ENCODE measurements around the gene G3BP2.
"Not testable (repeated sequence)": the region's sequence is repeated elsewhere in the genome, so short reads cannot be mapped to it uniquely, and the experiment has no call there.

Gene G3BP2

GRCh38 chr4:75679876-75680575 is 6.8 kb upstream of the G3BP2 start:
- H3K9me3 ChIP-seq (ENCODE audit: control insufficient read depth, low read depth, low read length): no peaks in the 10 kb centered on the region
- no peak overlapping the region for H3K4me3 ChIP-seq (ENCODE audit: low read length)
- no peaks in the 10 kb centered on the region for H3K27me3 ChIP-seq (ENCODE audit: control insufficient read depth, insufficient read depth, low read length)
- H3K4me1 ChIP-seq (ENCODE audit: control insufficient read depth, low read depth, low read length): peaks cover 3% of the 10 kb centered on the region
- no peak overlapping the region for H3K27ac ChIP-seq (ENCODE audit: low read length)
- H3K9ac ChIP-seq (ENCODE audit: low read length): no peak overlapping the region
- H3K36me3 ChIP-seq (ENCODE audit: control insufficient read depth, low read depth, low read length): peaks cover 9% of the 10 kb centered on the region

- no peaks in the 10 kb centered on the region for H3K27me3 ChIP-seq (ENCODE audit: control insufficient read depth, insufficient read depth, low read length)
- H3K27ac ChIP-seq (ENCODE audit: low read length): no peak overlapping the region
- H3K36me3 ChIP-seq (ENCODE audit: control insufficient read depth, low read depth, low read length): peaks cover 9% of the 10 kb centered on the region
- no peak overlapping the region for H3K9ac ChIP-seq (ENCODE audit: low read length)
- peaks cover 7% of the 10 kb centered on the region for H3K4me1 ChIP-seq (ENCODE audit: control insufficient read depth, low read depth, low read length)
- no peaks in the 10 kb centered on the region for H3K9me3 ChIP-seq (ENCODE audit: control insufficient read depth, low read depth, low read length)
- H3K4me3 ChIP-seq (ENCODE audit: low read length): no peak overlapping the region
Observed at GRCh38 chr4:75678965-75679364, 5.8 kb upstream of the G3BP2 start.

- H3K9me3 ChIP-seq (ENCODE audit: control insufficient read depth, low read depth, low read length): no peaks in the 10 kb centered on the region
- H3K27me3 ChIP-seq (ENCODE audit: control insufficient read depth, insufficient read depth, low read length): no peaks in the 10 kb centered on the region
- H3K4me3 ChIP-seq (ENCODE audit: low read length): no peak overlapping the region
- peaks cover 9% of the 10 kb centered on the region for H3K36me3 ChIP-seq (ENCODE audit: control insufficient read depth, low read depth, low read length)
- H3K4me1 ChIP-seq (ENCODE audit: control insufficient read depth, low read depth, low read length): peaks cover 10% of the 10 kb centered on the region
- H3K9ac ChIP-seq (ENCODE audit: low read length): no peak overlapping the region
- no peak overlapping the region for H3K27ac ChIP-seq (ENCODE audit: low read length)
Observed at GRCh38 chr4:75678473-75678872, 5.3 kb upstream of the G3BP2 start.

- H3K27ac ChIP-seq (ENCODE audit: low read length): no peak overlapping the region
Observed at GRCh38 chr4:75675004-75675531, 1.9 kb upstream of the G3BP2 start.

GRCh38 chr4:75673959-75674328 is 733 bp upstream of the G3BP2 start:
- H3K27me3 ChIP-seq (ENCODE audit: control insufficient read depth, insufficient read depth, low read length): no peaks in the 10 kb centered on the region
- H3K36me3 ChIP-seq (ENCODE audit: control insufficient read depth, low read depth, low read length): peaks cover 5% of the 10 kb centered on the region
- no peaks in the 10 kb centered on the region for H3K9me3 ChIP-seq (ENCODE audit: control insufficient read depth, low read depth, low read length)
- H3K4me3 ChIP-seq (ENCODE audit: low read length): peak overlapping the region; percentile 77
- H3K4me1 ChIP-seq (ENCODE audit: control insufficient read depth, low read depth, low read length): peaks cover 28% of the 10 kb centered on the region
- H3K9ac ChIP-seq (ENCODE audit: low read length): peak overlapping the region; percentile 97
- peak overlapping the region; percentile 88 for H3K27ac ChIP-seq (ENCODE audit: low read length)

More at GRCh38 chr4:75675004-75675531, 1.9 kb upstream of the G3BP2 start:
- Histone ChIP-seq H3K4me1 (ENCODE audit: control insufficient read depth, low read depth, low read length) (peaks cover 23% of the 10 kb centered on the region), H3K9me3 (ENCODE audit: control insufficient read depth, low read depth, low read length) (no peaks in the 10 kb centered on the region), H3K36me3 (ENCODE audit: control insufficient read depth, low read depth, low read length) (peaks cover 9% of the 10 kb centered on the region), H3K4me3 (ENCODE audit: low read length) (no peak overlapping the region), H3K27me3 (ENCODE audit: control insufficient read depth, insufficient read depth, low read length) (no peaks in the 10 kb centered on the region), H3K9ac (ENCODE audit: low read length) (no peak overlapping the region)

- Histone ChIP-seq H3K4me3 (ENCODE audit: low read length) (peak overlapping the region; percentile 77), H3K36me3 (ENCODE audit: control insufficient read depth, low read depth, low read length) (no peaks in the 10 kb centered on the region), H3K9ac (ENCODE audit: low read length) (peak overlapping the region; percentile 97), H3K27ac (ENCODE audit: low read length) (peak overlapping the region; percentile 92), H3K4me1 (ENCODE audit: control insufficient read depth, low read depth, low read length) (peaks cover 38% of the 10 kb centered on the region), H3K27me3 (ENCODE audit: control insufficient read depth, insufficient read depth, low read length) (no peaks in the 10 kb centered on the region), H3K9me3 (ENCODE audit: control insufficient read depth, low read depth, low read length) (no peaks in the 10 kb centered on the region)
Observed at GRCh38 chr4:75672461-75673026, 667 bp downstream of the G3BP2 start.

GRCh38 chr4:75671802-75672421 is 1.3 kb downstream of the G3BP2 start:
- H3K27me3 ChIP-seq (ENCODE audit: control insufficient read depth, insufficient read depth, low read length): no peaks in the 10 kb centered on the region
- peak overlapping the region; percentile 77 for H3K4me3 ChIP-seq (ENCODE audit: low read length)
- H3K4me1 ChIP-seq (ENCODE audit: control insufficient read depth, low read depth, low read length): peaks cover 41% of the 10 kb centered on the region
- H3K36me3 ChIP-seq (ENCODE audit: control insufficient read depth, low read depth, low read length): no peaks in the 10 kb centered on the region
- H3K9ac ChIP-seq (ENCODE audit: low read length): peak overlapping the region; percentile 97
- H3K9me3 ChIP-seq (ENCODE audit: control insufficient read depth, low read depth, low read length): no peaks in the 10 kb centered on the region
- H3K27ac ChIP-seq (ENCODE audit: low read length): peak overlapping the region; percentile 92

GRCh38 chr4:75668596-75668995 is 4.6 kb downstream of the G3BP2 start:
- H3K9me3 ChIP-seq (ENCODE audit: control insufficient read depth, low read depth, low read length): no peaks in the 10 kb centered on the region
- no peak overlapping the region for H3K9ac ChIP-seq (ENCODE audit: low read length)
- no peaks in the 10 kb centered on the region for H3K27me3 ChIP-seq (ENCODE audit: control insufficient read depth, insufficient read depth, low read length)
- H3K27ac ChIP-seq (ENCODE audit: low read length): no peak overlapping the region
- peaks cover 34% of the 10 kb centered on the region for H3K4me1 ChIP-seq (ENCODE audit: control insufficient read depth, low read depth, low read length)
- H3K36me3 ChIP-seq (ENCODE audit: control insufficient read depth, low read depth, low read length): no peaks in the 10 kb centered on the region
- H3K4me3 ChIP-seq (ENCODE audit: low read length): no peak overlapping the region

- H3K9ac ChIP-seq (ENCODE audit: low read length); H3K4me3 ChIP-seq (ENCODE audit: low read length); H3K36me3 ChIP-seq (ENCODE audit: control insufficient read depth, low read depth, low read length); H3K9me3 ChIP-seq (ENCODE audit: control insufficient read depth, low read depth, low read length); H3K27me3 ChIP-seq (ENCODE audit: control insufficient read depth, insufficient read depth, low read length); H3K27ac ChIP-seq (ENCODE audit: low read length): not testable (repeated sequence)
- H3K4me1 ChIP-seq (ENCODE audit: control insufficient read depth, low read depth, low read length): peaks cover 34% of the 10 kb centered on the region
Observed at GRCh38 chr4:75667636-75668035, 5.6 kb downstream of the G3BP2 start.

- no peak overlapping the region for H3K27ac ChIP-seq (ENCODE audit: low read length)
- no peaks in the 10 kb centered on the region for H3K9me3 ChIP-seq (ENCODE audit: control insufficient read depth, low read depth, low read length)
- no peak overlapping the region for H3K4me3 ChIP-seq (ENCODE audit: low read length)
- H3K36me3 ChIP-seq (ENCODE audit: control insufficient read depth, low read depth, low read length): peaks cover 11% of the 10 kb centered on the region
- no peak overlapping the region for H3K9ac ChIP-seq (ENCODE audit: low read length)
- peaks cover 33% of the 10 kb centered on the region for H3K4me1 ChIP-seq (ENCODE audit: control insufficient read depth, low read depth, low read length)
- H3K27me3 ChIP-seq (ENCODE audit: control insufficient read depth, insufficient read depth, low read length): no peaks in the 10 kb centered on the region
Observed at GRCh38 chr4:75666299-75666698, 6.9 kb downstream of the G3BP2 start.

GRCh38 chr4:75664604-75665003 is 8.6 kb downstream of the G3BP2 start:
- H3K9me3 ChIP-seq (ENCODE audit: control insufficient read depth, low read depth, low read length); H3K27me3 ChIP-seq (ENCODE audit: control insufficient read depth, insufficient read depth, low read length); H3K4me3 ChIP-seq (ENCODE audit: low read length); H3K9ac ChIP-seq (ENCODE audit: low read length); H3K27ac ChIP-seq (ENCODE audit: low read length): not testable (repeated sequence)
- Histone ChIP-seq H3K36me3 (ENCODE audit: control insufficient read depth, low read depth, low read length) (peaks cover 28% of the 10 kb centered on the region), H3K4me1 (ENCODE audit: control insufficient read depth, low read depth, low read length) (peaks cover 19% of the 10 kb centered on the region)

Data from iPS-18a (cell line).